MM.1S (cell line): ENCODE measurements around the gene GC.
"Not testable (repeated sequence)": the region's sequence is repeated elsewhere in the genome, so short reads cannot be mapped to it uniquely, and the experiment has no call there.

ENCODE experiments used
- DNase-seq: peaks from one replicate; pipeline ENCODE4 v3.0.0-alpha.2; 2015
- H2AFZ ChIP-seq: fragments of 300-600 bp; sonication (generic); 2 replicates; pipeline ENCODE4 v1.6.0; 2016; ENCODE audit warnings: antibody characterized with exemption, low read length
- H3F3A ChIP-seq: fragments of 300-600 bp; sonication (generic); 2 replicates; pipeline ENCODE4 v1.6.1; 2016; ENCODE audit warnings: mild to moderate bottlenecking, antibody characterized with exemption, low read length, moderate library complexity, mixed read lengths; ENCODE audit not compliant: insufficient read depth
- H3K27ac ChIP-seq: fragments of 300-600 bp; sonication (generic); 2 replicates; pipeline ENCODE4 v1.5.1; 2016; ENCODE audit warnings: mild to moderate bottlenecking, low read length
- H3K27me3 ChIP-seq: fragments of 300-600 bp; sonication (generic); replicated peaks from 2 replicates; pipeline ENCODE4 v1.6.0; 2016; ENCODE audit warnings: low read length; ENCODE audit not compliant: insufficient read depth
- H3K36me3 ChIP-seq: fragments of 300-600 bp; sonication (generic); replicated peaks from 2 replicates; pipeline ENCODE4 v1.6.1; 2016; ENCODE audit warnings: mild to moderate bottlenecking, low read length, mixed read lengths; ENCODE audit not compliant: insufficient read depth
- H3K4me1 ChIP-seq: fragments of 300-600 bp; sonication (generic); 2 replicates; pipeline ENCODE4 v1.6.1; 2016; ENCODE audit warnings: low read length, mixed read lengths
- H3K4me2 ChIP-seq: fragments of 300-600 bp; sonication (generic); 2 replicates; pipeline ENCODE4 v1.6.0; 2016; ENCODE audit warnings: low read depth, low read length
- H3K4me3 ChIP-seq: fragments of 300-600 bp; sonication (generic); 2 replicates; pipeline ENCODE4 v1.5.1; 2016; ENCODE audit warnings: low read length, mixed read lengths
- H3K79me2 ChIP-seq: fragments of 300-600 bp; sonication (generic); 2 replicates; pipeline ENCODE4 v1.6.1; 2016; ENCODE audit warnings: mixed run types, low read length, mixed read lengths
- H3K9ac ChIP-seq: fragments of 300-600 bp; sonication (generic); 2 replicates; pipeline ENCODE4 v1.6.1; 2016; ENCODE audit warnings: low read length, mixed read lengths
- H3K9me2 ChIP-seq: fragments of 300-600 bp; sonication (generic); replicated peaks from 2 replicates; pipeline ENCODE4 v1.6.1; 2016; ENCODE audit warnings: mild to moderate bottlenecking, low read length, mixed read lengths; ENCODE audit not compliant: insufficient read depth
- H3K9me3 ChIP-seq: fragments of 300-600 bp; sonication (generic); replicated peaks from 2 replicates; pipeline ENCODE4 v1.6.1; 2016; ENCODE audit warnings: mild to moderate bottlenecking, low read length, mixed read lengths; ENCODE audit not compliant: insufficient read depth
- H4K20me1 ChIP-seq: fragments of 300-600 bp; sonication (generic); 2 replicates; pipeline ENCODE4 v1.6.1; 2016; ENCODE audit warnings: mild to moderate bottlenecking, low read length, moderate library complexity, mixed read lengths; ENCODE audit not compliant: insufficient read depth
- EZH2 ChIP-seq: fragments of 300-600 bp; sonication (generic); optimal IDR thresholded peaks from 2 replicates; pipeline ENCODE3; 2017; ENCODE audit warnings: low read depth, mild to moderate bottlenecking, antibody characterized with exemption, low read length, mixed read lengths
- EZH2phosphoT487 ChIP-seq: fragments of 300-600 bp; sonication (generic); IDR thresholded peaks from 2 replicates; pipeline ENCODE4 v1.6.1; 2018; ENCODE audit warnings: antibody characterized with exemption, low read length
- TF ChIP-seq, protein P1 (sequence below): fragments of 300-600 bp; sonication (generic); IDR thresholded peaks from 2 replicates; pipeline ENCODE4 v1.5.1; 2016; ENCODE audit warnings: antibody characterized with exemption, low read length, mixed read lengths

GC gene

GRCh38 chr4:71816676-71817303 lies 32.9 kb upstream of the GC start:
- H3K9ac ChIP-seq, result no peak overlapping the region
- no peaks in the 10 kb centered on the region for H3K4me1 ChIP-seq
- no peak overlapping the region for H3K4me2 ChIP-seq
- H3K27me3 ChIP-seq, result no peaks in the 10 kb centered on the region
- H3K79me2 ChIP-seq, result no peaks in the 10 kb centered on the region
- H3K36me3 ChIP-seq, result no peaks in the 10 kb centered on the region
- H4K20me1 ChIP-seq, result no peaks in the 10 kb centered on the region
- no peak overlapping the region for H3K27ac ChIP-seq
- no peak for DNase-seq
- no peak overlapping the region for H2AFZ ChIP-seq
- TF ChIP-seq, protein P1, sequence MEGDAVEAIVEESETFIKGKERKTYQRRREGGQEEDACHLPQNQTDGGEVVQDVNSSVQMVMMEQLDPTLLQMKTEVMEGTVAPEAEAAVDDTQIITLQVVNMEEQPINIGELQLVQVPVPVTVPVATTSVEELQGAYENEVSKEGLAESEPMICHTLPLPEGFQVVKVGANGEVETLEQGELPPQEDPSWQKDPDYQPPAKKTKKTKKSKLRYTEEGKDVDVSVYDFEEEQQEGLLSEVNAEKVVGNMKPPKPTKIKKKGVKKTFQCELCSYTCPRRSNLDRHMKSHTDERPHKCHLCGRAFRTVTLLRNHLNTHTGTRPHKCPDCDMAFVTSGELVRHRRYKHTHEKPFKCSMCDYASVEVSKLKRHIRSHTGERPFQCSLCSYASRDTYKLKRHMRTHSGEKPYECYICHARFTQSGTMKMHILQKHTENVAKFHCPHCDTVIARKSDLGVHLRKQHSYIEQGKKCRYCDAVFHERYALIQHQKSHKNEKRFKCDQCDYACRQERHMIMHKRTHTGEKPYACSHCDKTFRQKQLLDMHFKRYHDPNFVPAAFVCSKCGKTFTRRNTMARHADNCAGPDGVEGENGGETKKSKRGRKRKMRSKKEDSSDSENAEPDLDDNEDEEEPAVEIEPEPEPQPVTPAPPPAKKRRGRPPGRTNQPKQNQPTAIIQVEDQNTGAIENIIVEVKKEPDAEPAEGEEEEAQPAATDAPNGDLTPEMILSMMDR, result no peak
- TF ChIP-seq EZH2phosphoT487, result no peak
- TF ChIP-seq EZH2, result no peak
- H3K4me3 ChIP-seq, result no peak overlapping the region
- H3K9me3 ChIP-seq, result no peaks in the 10 kb centered on the region
- H3K9me2 ChIP-seq, result no peaks in the 10 kb centered on the region
- H3F3A ChIP-seq, result no peaks in the 10 kb centered on the region

- H3K36me3 ChIP-seq, result no peaks in the 10 kb centered on the region
- no peaks in the 10 kb centered on the region for H3K9me2 ChIP-seq
- no peak overlapping the region for H2AFZ ChIP-seq
- H3K4me3 ChIP-seq, result no peak overlapping the region
- TF ChIP-seq, protein P1, result no peak
- no peak for TF ChIP-seq EZH2
- no peak for TF ChIP-seq EZH2phosphoT487
- no peak overlapping the region for H3K27ac ChIP-seq
- DNase-seq, result no peak
- H4K20me1 ChIP-seq, result no peaks in the 10 kb centered on the region
- H3K79me2 ChIP-seq, result no peaks in the 10 kb centered on the region
- no peaks in the 10 kb centered on the region for H3K4me1 ChIP-seq
- no peaks in the 10 kb centered on the region for H3F3A ChIP-seq
- H3K4me2 ChIP-seq, result no peak overlapping the region
- no peaks in the 10 kb centered on the region for H3K9me3 ChIP-seq
- H3K27me3 ChIP-seq, result no peaks in the 10 kb centered on the region
- no peak overlapping the region for H3K9ac ChIP-seq
Observed at GRCh38 chr4:71814433-71814832, 30.6 kb upstream of the GC start.

DNA sequence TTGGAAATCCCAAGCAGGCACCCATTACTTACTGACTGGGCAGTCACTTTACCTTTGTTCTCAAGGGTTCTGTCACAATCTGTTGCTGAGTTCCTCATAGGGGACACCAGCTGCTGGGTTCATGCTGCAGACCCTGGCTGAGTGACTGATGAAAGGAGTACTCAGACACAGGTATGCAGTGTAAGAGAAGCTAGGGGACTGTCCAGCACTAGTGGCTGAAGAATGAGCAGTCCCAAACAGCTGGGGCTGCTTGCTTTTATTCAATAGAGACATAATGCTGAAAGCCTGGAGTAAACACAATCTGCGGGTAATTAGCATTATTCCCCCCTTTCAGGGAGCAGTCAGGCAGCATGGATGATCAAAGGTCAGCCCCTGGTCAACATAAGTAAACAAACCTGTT lies 25.9 kb upstream of the GC start:
- not testable (repeated sequence) for H3K9ac ChIP-seq, DNase-seq, H3K9me3 ChIP-seq, H2AFZ ChIP-seq, H3K4me3 ChIP-seq, H3K27me3 ChIP-seq, H3K9me2 ChIP-seq, H3F3A ChIP-seq, H4K20me1 ChIP-seq, H3K4me2 ChIP-seq, H3K79me2 ChIP-seq, H3K36me3 ChIP-seq, H3K27ac ChIP-seq, H3K4me1 ChIP-seq

GRCh38 chr4:71807469-71807868 lies 23.6 kb upstream of the GC start:
- no peaks in the 10 kb centered on the region for H3K4me1 ChIP-seq
- DNase-seq, result no peak
- no peaks in the 10 kb centered on the region for H4K20me1 ChIP-seq
- no peak overlapping the region for H2AFZ ChIP-seq
- H3K9ac ChIP-seq, result no peak overlapping the region
- H3K36me3 ChIP-seq, result no peaks in the 10 kb centered on the region
- H3K4me2 ChIP-seq, result no peak overlapping the region
- H3F3A ChIP-seq, result no peaks in the 10 kb centered on the region
- H3K27me3 ChIP-seq, result no peaks in the 10 kb centered on the region
- TF ChIP-seq, protein P1, result no peak
- TF ChIP-seq EZH2phosphoT487, result no peak
- no peak for TF ChIP-seq EZH2
- H3K27ac ChIP-seq, result no peak overlapping the region
- H3K9me2 ChIP-seq, result no peaks in the 10 kb centered on the region
- no peaks in the 10 kb centered on the region for H3K9me3 ChIP-seq
- no peaks in the 10 kb centered on the region for H3K79me2 ChIP-seq
- H3K4me3 ChIP-seq, result no peak overlapping the region

DNA sequence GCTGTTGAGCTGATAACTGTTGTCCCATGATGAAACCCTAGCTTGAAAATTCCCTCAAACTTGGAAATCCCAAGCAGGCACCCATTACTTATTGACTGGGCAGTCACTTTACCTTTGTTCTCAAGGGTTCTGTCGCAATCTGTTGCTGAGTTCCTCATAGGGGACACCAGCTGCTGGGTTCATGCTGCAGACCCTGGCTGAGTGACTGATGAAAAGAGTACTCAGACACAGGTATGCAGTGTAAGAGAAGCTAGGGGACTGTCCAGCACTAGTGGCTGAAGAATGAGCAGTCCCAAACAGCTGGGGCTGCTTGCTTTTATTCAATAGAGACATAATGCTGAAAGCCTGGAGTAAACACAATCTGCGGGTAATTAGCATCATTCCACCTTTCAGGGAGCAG lies 21.4 kb upstream of the GC start:
- DNase-seq, H3K4me2 ChIP-seq, H3K9me2 ChIP-seq: not testable (repeated sequence)

More for the DNA sequence above, 21.4 kb upstream of the GC start:
- H3K36me3 ChIP-seq, H3K9me3 ChIP-seq, H3K4me3 ChIP-seq, H4K20me1 ChIP-seq, H3K27ac ChIP-seq, H2AFZ ChIP-seq, H3F3A ChIP-seq, H3K79me2 ChIP-seq, H3K27me3 ChIP-seq, H3K4me1 ChIP-seq, H3K9ac ChIP-seq: not testable (repeated sequence)
